Measurements from ENCODE around the gene PSAP. TPM values are rescaled to one million over a fixed set of nuclear protein-coding genes. Genes with fewer than 3 reads are reported as not detected.

PSAP gene
- total RNA-seq, 1 experiment from 2014 or later = 1,603 TPM

DNA sequence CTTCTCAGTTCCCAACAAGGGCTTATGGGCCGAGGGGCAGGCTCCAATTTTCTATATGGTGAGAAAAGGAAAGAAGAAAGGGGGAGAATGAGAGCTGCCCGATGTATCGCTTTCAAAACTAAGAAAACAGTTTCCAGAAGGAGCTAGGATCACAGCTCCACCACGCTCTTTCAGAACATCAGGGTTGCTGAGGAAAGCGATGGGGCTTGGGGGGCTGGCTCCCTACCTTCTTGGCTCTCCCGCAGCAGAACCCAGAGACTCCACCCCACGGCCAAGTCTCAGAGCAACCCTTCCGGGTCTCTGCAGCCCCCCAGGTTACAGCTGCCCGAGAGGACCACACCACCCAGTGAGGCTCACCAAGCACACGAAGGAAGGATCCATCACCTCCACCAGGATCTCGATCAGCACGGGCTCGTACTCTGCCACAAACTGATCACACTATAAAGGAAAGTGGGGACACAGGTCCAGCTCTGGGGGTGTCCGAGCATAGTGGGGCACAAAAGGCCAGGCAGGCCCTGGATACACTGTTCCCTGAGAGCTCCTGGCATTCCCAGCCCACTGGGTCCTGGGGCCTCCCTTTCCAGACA lies 32.3 kb downstream of the PSAP start:
- in situ Hi-C loops (cut with HindIII; ENCODE audit: low pct_unique_long_range_greater_than_20kb, low sequenced_read_pairs) = no loop called here

DNA sequence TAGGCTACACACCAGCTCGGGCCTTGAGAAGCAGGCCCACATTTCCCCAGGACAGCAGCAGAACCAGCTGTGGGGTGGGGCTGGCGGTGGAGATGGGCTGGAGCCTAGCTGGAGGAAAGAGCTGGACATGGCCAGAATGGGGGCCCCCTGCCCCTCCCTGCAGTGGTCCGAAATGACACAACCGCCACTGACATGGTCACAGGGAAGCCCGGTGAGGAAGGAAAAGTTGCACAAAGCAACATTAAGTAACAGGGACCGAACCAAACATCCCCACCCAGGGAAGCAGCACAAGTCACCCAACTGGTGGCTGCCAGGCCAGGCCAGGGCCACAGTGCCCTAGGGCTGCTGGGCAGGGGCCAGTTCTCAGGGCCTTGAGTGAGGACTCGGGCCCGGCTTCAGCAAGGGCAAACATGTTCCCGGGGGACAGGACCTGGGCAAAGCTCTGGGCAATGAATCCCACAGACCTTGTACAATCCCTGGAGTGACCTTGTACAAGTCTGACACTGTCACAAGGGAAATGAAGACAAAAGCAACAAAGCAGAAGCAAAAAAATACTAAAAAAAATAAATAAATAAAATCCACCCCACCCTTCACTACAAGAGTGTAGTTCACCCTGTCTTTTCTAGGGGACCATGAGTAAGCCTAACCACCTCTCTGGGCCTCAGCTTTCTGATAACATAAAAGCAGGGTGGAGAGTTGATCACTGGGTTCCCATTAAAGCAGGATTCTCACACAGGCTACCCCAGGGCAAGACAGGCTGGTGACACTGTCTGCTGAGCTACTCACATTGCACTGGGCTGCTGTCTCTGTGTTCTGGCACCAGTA lies 33.0 kb downstream of the PSAP start:
- in situ Hi-C loops (cut with HindIII; ENCODE audit: low pct_unique_long_range_greater_than_20kb, low sequenced_read_pairs) = no loop called here
- no peak for DNase-seq (ENCODE audit: low read depth)

More for the DNA sequence above, 32.3 kb downstream of the PSAP start:
- DNase-seq (ENCODE audit: low read depth) = no peak

DNA sequence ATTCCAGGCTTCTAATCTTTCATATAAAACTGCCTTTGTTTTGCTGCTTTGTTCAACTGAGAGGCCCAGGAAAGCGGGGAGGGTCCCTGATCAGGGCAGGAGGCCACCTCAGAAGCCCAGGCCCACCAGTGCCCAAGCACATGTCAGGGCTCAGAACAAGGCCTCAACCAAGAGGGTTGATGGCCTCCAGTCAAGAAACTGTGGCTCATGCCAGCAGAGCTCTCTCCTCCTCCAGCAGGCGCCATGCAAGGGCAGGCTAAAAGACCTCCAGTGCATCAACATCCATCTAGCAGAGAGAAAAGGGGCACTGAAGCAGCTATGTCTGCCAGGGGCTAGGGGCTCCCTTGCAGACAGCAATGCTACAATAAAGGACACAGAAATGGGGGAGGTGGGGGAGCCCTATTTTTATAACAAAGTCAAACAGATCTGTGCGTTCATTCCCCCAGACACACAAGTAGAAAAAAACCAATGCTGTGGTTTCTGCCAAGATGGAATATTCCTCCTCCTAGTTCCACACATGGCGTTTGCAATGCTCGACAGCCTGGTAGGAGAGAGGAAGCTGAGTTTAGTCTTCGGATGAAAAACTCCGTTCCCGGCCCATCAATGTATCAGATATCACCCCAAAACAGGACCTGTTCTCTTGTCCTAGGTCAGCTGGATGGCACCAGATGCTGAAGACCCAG lies 34.0 kb downstream of the PSAP start:
- DNase-seq (ENCODE audit: low read depth) = no peak
- in situ Hi-C loops (cut with HindIII; ENCODE audit: low pct_unique_long_range_greater_than_20kb, low sequenced_read_pairs) = no loop called here

DNA sequence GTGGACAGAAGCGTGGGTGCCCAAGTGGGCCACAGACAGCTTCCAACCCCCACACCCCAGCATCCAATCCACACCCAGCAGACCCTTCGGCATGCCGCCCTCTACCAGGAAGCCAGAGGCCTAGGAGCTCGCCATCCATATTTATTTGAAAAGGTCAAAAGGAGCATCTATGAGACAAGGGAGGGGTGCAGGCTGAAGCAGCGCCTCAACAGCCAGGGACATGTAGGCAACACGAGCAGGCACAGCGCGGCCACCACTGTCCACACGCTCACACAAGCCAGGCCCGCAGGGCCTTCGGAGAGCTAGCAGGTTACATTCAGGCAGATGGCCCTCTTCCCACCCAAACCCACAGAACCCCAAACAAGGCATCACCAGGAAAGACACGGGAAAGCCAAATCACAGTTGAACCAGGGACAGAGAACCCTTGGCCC lies 34.6 kb downstream of the PSAP start:
- no peak for DNase-seq (ENCODE audit: low read depth)
- in situ Hi-C loops (cut with HindIII; ENCODE audit: low pct_unique_long_range_greater_than_20kb, low sequenced_read_pairs) = no loop called here

DNA sequence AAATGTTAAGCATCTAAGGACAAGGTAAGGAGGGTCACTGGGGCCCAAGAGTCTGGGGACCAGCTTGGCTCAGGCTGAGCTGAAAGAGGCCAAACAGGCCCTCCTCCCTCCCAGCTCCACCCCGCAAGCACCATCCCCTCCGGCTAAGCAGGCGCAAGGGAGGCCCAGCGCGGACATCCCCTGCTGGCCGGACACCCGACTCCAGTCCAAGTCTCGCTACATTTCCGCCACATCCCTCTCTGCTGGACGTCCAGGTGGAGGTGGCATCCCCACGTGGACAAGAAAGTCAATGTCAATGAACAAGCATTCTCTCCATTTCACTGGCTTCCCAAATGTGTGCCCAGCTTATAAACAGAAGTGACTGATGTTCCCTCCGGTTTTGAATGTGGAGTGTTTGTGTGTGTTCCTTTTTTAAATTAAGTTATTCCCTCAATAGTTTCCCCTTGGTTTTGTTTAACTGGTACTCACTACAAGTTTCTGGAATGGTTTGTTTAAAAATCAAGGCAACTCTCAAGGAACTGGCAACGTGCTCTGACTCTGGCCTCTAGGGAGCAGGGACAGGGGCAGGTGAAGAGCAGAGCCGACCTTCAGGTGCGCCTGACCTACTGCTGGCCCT lies 35.4 kb downstream of the PSAP start:
- in situ Hi-C loops (cut with HindIII; ENCODE audit: low pct_unique_long_range_greater_than_20kb, low sequenced_read_pairs) = no loop called here
- DNase-seq (ENCODE audit: low read depth) = no peak

DNA sequence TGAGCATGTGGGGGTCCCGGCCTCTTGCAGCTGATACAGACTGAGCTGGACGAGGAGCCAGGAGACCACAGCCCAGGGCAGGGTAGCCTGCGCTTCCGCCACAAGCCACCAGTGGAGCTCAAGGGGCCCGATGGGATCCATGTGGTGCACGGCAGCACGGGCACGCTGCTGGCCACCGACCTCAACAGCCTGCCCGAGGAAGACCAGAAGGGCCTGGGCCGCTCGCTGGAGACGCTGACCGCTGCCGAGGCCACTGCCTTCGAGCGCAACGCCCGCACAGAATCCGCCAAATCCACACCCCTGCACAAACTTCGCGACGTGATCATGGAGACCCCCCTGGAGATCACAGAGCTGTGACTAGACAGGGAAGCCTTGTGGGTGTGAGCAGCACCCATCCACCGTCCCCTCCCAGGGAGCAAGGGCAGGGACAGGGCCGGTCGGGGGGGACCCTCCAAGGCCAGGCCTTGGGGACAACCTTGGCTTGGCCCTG lies 36.1 kb downstream of the PSAP start:
- no peak for DNase-seq (ENCODE audit: low read depth)
- in situ Hi-C loops (cut with HindIII; ENCODE audit: low pct_unique_long_range_greater_than_20kb, low sequenced_read_pairs) = no loop called here

DNA sequence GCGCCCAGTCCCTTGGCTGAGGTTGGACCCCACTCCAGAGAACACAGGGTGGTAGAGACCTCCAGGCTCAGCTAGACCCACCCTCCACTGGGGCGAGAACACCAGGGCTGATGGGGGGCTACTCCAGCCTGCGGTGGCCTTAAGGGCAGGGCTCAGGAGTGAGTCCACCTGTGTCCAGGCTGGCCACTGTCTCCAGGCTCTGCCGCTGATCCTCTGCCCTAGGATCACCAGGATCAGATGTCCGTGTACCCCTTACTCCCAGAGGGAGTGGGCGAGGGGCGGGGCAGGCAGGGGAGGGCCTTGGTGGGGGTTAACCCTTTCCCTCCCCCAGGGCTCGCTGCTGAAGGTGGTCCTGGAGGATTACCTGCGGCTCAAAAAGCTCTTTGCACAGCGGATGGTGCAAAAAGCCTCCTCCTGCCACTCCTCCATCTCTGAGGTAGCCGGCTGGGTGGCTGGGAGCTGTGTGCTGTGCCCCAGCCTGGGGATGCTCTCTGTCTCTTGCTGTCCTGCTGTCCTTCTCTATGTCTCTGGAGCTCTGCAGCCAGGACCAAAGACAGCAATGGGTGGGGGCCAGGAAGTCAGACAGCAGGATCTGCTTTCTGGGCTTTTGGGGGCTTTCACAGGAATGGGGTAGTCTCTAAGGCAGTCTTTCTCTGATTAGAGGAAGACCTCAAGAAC lies 38.0 kb downstream of the PSAP start:
- DNase-seq (ENCODE audit: low read depth) = no peak
- in situ Hi-C loops (cut with HindIII; ENCODE audit: low pct_unique_long_range_greater_than_20kb, low sequenced_read_pairs) = no loop called here

DNA sequence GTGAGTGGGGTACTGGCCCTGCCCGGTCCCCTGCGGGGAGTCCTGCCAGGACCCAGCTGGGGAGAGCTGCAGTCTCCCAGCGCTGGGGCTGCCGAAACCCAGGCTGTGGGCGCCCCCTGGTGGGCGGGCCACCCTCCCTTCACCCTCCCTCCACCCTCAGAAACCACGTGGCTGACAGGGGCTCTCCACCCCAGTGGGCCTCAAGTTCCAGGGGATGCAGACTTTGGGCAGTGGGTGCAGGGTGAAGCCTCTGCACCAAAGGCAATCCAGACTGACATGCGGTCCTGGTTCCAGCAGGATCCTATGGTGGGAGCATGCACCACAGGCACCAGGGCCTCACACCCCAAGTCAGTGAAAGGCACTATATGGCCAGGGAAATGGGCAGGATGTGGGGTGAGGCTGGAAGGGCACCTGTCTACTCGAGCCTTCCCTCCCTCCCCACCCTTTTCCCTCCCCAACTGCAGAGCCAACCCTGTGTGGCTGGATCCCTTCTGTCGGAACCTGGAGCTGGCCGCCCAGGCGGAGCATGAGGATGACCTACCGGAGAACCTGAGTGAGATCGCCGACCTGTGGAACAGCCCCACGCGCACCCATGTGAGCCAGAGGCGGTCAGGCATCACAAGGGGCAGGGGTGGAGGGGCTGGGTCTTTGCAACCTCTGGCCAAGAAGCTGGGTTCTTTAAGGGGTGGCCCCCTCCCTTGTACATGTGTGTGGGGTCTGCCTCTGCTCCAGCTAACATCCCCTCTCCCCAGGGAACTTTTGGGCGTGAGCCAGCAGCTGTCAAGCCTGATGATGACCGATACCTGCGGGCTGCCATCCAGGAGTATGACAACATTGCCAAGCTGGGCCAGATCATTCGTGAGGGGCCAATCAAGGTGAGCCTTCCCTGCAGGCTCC lies 38.8 kb downstream of the PSAP start:
- DNase-seq (ENCODE audit: low read depth) = peak; percentile 69
- in situ Hi-C loops (cut with HindIII; ENCODE audit: low pct_unique_long_range_greater_than_20kb, low sequenced_read_pairs) = no loop called here

DNA sequence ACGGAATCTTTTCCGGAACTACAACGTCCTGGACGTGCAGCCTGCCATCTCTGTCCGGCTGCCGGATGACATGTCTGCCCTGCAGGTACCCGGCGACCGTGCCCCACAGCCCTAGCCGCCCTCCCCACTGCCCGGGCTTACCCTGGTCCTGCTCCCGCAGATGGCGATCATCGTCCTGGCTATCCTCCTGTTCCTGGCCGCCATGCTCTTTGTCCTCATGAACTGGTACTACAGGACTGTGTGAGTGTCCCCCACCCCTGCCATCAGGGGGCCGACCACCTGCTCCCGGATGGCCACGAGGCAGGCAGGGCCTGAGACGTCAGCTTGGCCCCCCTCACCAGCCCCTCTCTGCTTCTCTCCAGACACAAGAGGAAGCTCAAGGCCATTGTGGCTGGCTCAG lies 39.7 kb downstream of the PSAP start:
- in situ Hi-C loops (cut with HindIII; ENCODE audit: low pct_unique_long_range_greater_than_20kb, low sequenced_read_pairs) = no loop called here
- DNase-seq (ENCODE audit: low read depth) = no peak

DNA sequence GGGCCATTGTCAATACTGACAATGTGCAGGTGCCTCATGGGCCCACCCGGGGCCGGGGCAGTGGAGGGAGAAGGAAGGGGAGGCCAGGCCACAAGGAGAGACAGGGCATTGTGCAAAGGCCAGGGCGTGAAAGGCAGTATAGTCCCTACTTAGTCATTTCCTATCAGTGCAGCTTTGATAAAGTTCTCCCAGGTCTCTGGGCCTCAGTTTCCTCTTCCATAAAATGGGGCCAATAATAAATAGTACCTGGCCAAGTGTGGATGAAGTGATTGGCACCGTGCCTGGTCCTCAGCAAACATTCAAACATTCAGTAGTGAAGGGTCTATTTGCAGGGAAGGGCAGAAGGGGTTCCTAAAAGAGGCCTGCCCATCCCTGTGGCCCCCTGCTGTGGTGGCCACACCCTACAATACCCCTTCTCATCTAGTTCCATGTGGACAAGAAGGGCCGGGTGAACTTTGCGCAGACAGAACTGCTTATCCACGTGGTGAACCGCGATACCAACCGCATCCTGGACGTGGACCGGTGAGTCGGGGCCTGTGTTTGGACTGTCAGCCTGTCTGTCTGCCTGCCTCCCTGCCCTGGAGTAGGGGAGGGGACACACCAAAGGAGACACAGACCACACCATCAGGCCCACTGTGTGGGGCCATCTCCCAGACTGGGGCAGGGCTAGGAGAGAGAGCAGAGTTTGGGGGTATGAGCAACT lies 40.9 kb downstream of the PSAP start:
- in situ Hi-C loops (cut with HindIII; ENCODE audit: low pct_unique_long_range_greater_than_20kb, low sequenced_read_pairs) = no loop called here
- no peak for DNase-seq (ENCODE audit: low read depth)

DNA sequence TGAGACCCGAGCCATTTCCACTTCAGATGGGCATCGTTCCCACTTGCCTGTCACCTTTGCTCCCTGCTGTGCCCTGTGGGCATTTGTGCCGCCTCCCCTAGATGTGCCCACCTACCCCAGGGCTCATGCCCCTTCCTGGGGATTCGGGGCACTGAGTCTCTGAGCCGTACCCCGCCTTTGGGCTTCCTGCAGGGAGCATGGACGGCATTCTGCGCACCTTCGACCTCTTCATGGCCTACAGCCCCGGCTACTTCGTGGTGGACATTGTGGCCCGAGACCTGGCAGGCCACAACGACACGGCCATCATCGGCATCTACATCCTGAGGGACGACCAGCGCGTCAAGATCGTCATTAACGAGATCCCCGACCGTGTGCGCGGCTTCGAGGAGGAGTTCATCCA lies 41.4 kb downstream of the PSAP start:
- in situ Hi-C loops (cut with HindIII; ENCODE audit: low pct_unique_long_range_greater_than_20kb, low sequenced_read_pairs) = no loop called here
- no peak for DNase-seq (ENCODE audit: low read depth)

DNA sequence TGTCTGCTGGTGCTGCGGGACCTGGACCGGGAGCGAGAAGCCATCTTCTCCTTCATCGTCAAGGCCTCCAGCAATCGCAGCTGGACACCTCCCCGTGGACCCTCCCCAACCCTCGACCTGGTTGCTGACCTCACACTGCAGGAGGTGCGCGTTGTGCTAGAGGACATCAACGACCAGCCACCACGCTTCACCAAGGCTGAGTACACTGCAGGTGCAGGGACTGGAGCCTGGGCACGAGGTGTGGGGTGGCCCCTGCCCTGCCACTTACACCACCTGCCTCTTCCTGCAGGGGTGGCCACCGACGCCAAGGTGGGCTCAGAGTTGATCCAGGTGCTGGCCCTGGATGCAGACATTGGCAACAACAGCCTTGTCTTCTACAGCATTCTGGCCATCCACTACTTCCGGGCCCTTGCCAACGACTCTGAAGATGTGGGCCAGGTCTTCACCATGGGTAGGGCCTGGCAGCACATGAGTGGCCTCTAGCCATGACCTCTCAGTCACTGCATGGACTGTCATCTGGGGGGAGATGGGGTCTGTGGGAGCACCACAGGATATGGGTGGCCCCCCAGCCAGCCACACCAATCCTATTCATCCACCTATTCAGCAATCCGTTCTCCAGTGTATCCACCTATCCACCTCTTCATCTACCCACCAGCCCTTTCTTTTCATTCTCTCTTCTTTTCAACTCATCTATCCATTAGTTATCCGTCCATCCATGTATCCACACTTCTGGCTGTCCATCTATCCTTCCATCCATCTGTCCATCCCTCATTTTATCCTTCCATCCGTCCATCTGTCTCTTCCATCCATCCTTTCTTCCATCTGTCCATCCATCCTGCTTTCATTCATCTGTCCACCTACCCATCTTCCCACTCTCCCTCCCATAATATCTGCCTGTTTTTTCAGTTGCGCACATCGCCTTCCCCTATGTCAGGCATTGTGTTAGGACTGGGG lies 43.2 kb downstream of the PSAP start:
- DNase-seq (ENCODE audit: low read depth) = no peak
- in situ Hi-C loops (cut with HindIII; ENCODE audit: low pct_unique_long_range_greater_than_20kb, low sequenced_read_pairs) = no loop called here

DNA sequence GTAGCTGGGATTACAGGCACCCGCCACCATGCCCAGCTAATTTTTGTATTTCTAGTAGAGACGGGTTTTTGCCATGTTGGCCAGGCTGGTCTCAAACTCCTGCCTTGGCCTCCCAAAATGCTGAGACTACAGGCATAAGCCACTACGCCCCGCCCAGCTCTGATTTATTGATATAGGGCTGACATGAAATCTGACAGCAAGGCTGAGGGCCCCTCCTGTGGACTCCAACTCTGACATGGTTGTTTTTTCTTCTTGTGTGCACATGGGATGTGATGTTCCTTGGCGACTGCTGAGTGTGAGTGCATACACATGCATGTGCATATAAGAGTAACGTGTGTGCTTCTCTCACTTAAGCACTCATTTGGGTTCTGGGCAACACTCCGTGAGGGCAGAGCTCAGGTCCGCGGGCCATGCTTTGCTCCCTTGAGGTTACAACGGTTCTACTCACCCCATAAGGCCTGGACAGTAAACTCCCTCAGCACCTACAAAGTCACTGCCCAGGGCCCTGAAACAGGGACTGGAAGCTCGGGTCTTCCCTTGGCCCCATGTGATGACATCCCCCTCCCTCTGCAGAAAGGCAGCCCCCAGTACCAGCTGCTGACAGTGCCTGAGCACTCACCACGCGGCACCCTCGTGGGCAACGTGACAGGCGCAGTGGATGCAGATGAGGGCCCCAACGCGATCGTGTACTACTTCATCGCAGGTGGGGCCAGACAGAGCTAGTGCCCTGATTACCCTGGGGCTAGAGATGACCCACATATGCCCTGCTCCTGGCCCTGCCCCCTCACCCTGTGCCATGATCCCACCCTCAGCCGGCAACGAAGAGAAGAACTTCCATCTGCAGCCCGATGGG lies 44.1 kb downstream of the PSAP start:
- in situ Hi-C loops (cut with HindIII; ENCODE audit: low pct_unique_long_range_greater_than_20kb, low sequenced_read_pairs) = no loop called here
- DNase-seq (ENCODE audit: low read depth) = no peak

DNA sequence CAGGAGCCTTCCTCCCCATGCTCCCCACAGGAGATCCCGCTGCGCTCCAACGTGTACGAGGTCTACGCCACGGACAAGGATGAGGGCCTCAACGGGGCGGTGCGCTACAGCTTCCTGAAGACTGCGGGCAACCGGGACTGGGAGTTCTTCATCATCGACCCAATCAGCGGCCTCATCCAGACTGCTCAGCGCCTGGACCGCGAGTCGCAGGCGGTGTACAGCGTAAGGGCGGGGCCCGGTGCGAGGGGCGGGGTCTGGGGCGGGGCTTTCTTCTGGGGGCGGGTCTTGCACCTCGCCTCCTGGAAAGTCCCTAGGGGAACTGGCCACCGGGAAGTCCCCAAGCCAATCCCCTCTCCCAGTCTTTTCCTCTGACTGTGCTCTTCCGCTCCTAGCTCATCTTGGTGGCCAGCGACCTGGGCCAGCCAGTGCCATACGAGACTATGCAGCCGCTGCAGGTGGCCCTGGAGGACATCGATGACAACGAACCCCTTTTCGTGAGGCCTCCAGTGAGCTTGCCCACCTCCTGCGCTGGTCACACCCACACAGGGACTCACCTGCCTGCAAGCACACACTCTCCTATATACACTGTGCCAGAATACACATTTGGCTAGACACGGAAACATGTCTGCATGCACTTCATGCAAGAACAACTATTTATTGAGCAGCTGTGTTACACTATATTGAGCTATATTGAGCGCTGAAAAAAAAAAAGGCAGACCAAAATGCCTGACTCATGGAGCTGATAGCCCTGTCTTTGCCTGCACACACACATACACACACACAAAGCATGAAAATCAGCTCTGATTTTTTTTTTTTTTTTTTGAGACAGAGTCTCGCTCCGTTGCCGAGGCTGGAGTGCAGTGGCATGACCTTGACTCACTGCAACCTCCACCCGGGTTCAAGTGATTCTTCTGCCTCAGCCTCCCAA lies 45.0 kb downstream of the PSAP start:
- in situ Hi-C loops (cut with HindIII; ENCODE audit: low pct_unique_long_range_greater_than_20kb, low sequenced_read_pairs) = no loop called here
- DNase-seq (ENCODE audit: low read depth) = peak; percentile 84
